Fibroblast of lung (primary cell): ENCODE results near the gene CTNNBIP1.

Experiments
- EZH2 ChIP-seq: IDR thresholded peaks from 2 replicates; pipeline ENCODE4 v1.5.1; 2012; ENCODE audit warnings: low read length, control low read depth, mild to moderate bottlenecking; ENCODE audit errors: missing control alignments
- TF ChIP-seq, protein P1 (sequence below), 2 donors: IDR thresholded peaks in 1 of 2; conservative IDR thresholded peaks in 1 of 2; 1 replicate in 1 of 2; 2 replicates in 1 of 2; pipeline ENCODE4 v1.5.1; 2011 to 2012; ENCODE audit warnings: low read length in 2 of 2, control low read depth in 1 of 2, inconsistent platforms in 1 of 2, low read depth in 1 of 2, mild to moderate bottlenecking in 1 of 2

DNA sequence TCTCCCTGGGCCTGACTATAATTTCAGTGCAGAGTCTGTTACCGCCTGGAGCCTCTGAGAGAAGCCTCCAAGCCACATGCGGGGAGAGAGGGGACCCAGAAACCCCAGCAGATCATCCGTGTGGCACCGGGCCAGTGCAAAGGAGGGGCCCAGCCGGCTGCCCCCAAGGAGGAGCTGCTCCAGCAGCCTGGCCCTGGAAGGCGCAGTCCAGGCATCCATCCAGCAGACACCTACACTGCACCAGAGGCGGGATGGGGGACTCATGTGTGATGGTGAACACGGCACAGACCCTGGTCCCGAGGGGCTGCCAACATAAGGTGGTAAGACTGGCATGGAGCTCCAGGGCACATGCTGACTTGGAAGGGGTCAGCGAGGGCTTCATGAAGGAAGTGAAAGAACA lies 46.7 kb downstream of the CTNNBIP1 start:
- TF ChIP-seq, protein P1, sequence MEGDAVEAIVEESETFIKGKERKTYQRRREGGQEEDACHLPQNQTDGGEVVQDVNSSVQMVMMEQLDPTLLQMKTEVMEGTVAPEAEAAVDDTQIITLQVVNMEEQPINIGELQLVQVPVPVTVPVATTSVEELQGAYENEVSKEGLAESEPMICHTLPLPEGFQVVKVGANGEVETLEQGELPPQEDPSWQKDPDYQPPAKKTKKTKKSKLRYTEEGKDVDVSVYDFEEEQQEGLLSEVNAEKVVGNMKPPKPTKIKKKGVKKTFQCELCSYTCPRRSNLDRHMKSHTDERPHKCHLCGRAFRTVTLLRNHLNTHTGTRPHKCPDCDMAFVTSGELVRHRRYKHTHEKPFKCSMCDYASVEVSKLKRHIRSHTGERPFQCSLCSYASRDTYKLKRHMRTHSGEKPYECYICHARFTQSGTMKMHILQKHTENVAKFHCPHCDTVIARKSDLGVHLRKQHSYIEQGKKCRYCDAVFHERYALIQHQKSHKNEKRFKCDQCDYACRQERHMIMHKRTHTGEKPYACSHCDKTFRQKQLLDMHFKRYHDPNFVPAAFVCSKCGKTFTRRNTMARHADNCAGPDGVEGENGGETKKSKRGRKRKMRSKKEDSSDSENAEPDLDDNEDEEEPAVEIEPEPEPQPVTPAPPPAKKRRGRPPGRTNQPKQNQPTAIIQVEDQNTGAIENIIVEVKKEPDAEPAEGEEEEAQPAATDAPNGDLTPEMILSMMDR (conservative IDR thresholded peaks at IDR 0.05 in 1 of 2, IDR thresholded peaks at IDR 0.05 in 1 of 2; ENCODE audit: low read depth in 1 of 2, low read length in 2 of 2) = no peak
- no peak for TF ChIP-seq EZH2
